MCF 10A (cell line): ENCODE results near the gene SENP6. TPM values are rescaled to one million over a fixed set of nuclear protein-coding genes. Genes with fewer than 3 reads are reported as not detected.
"Not testable (repeated sequence)": the region's sequence is repeated elsewhere in the genome, so short reads cannot be mapped to it uniquely, and the experiment has no call there.

Experiments used
- BruUV-seq: library from RNA; stranded (reverse); fragments of 400-500 nt; replicated peaks from 2 replicates; lab custom pipeline; 2021; lab: Mats Ljungman, UMichigan
- CTCF ChIA-PET: fragments of 300-600 bp; sonication (Branson Sonifier 250); formaldehyde crosslinking; extraction: SDS; loops from one replicate; lab custom pipeline; 2021; ENCODE audit warnings: antibody characterized with exemption, inconsistent platforms; lab: Yijun Ruan, JAX
- POLR2A ChIA-PET: fragments of 300-600, 350-650 bp; sonication (Branson Sonifier 250); formaldehyde crosslinking; extraction: SDS; loops from one replicate; lab custom pipeline; 2020; ENCODE audit warnings: antibody characterized with exemption, inconsistent platforms; lab: Yijun Ruan, JAX
- DNase-seq: peaks from one replicate; pipeline ENCODE4 v3.0.0-alpha.2; 2018; ENCODE audit not compliant: unreplicated experiment
- H3K27ac Mint-ChIP-seq: one replicate; pipeline ENCODE4 v1.8.0; 2022; ENCODE audit warnings: mild to moderate bottlenecking, low read depth, mixed read lengths; ENCODE audit not compliant: unreplicated experiment
- H3K27me3 Mint-ChIP-seq: one replicate; pipeline ENCODE4 v1.8.0; 2022; ENCODE audit warnings: mixed read lengths; ENCODE audit not compliant: insufficient read depth, unreplicated experiment
- H3K36me3 Mint-ChIP-seq: one replicate; pipeline ENCODE4 v1.8.0; 2022; ENCODE audit warnings: mild to moderate bottlenecking, moderate library complexity, mixed read lengths; ENCODE audit not compliant: insufficient read depth, unreplicated experiment
- H3K4me1 Mint-ChIP-seq: one replicate; pipeline ENCODE4 v1.8.0; 2022; ENCODE audit warnings: mixed read lengths; ENCODE audit not compliant: insufficient read depth, unreplicated experiment
- H3K4me3 Mint-ChIP-seq: one replicate; pipeline ENCODE4 v1.8.0; 2022; ENCODE audit warnings: mild to moderate bottlenecking, moderate library complexity, mixed read lengths; ENCODE audit not compliant: unreplicated experiment
- H3K9me3 Mint-ChIP-seq: one replicate; pipeline ENCODE4 v1.8.0; 2022; ENCODE audit warnings: mixed read lengths; ENCODE audit not compliant: unreplicated experiment
- CTCF ChIP-seq: fragments of 200-600 bp; IDR thresholded peaks from one replicate; pipeline ENCODE4 v1.8.0; 2022; ENCODE audit warnings: antibody characterized with exemption, mild to moderate bottlenecking; ENCODE audit not compliant: unreplicated experiment
- intact Hi-C: fragments of 100-400 bp; cut with micrococcal nuclease; formaldehyde crosslinking; loops from 2 replicates; pipeline ENCODE4 v1.14.1; 2022
- total RNA-seq: library from RNA; stranded (reverse); gene quantifications from 2 replicates; pipeline ENCODE4 v1.2.3, GENCODE V29; 2022

Gene SENP6
- total RNA-seq, 1 experiment from 2014 or later, result 101 TPM

- CTCF ChIA-PET, result interaction anchor here (1.3 kb wide), 1 partner anchor 38 kb away, joined by 3 read pairs; no protein-coding TSS in a partner anchor
- no peak for DNase-seq
- peaks cover 82% of the 10 kb centered on the region for H3K36me3 Mint-ChIP-seq
- H3K4me3 Mint-ChIP-seq, result no peak overlapping the region
- H3K9me3 Mint-ChIP-seq, result no peaks in the 10 kb centered on the region
- H3K4me1 Mint-ChIP-seq, result no peaks in the 10 kb centered on the region
- POLR2A ChIA-PET, result interaction anchor here (1.4 to 1.8 kb wide), 2 partner anchors 10 to 12 kb away, joined by 4 to 8 read pairs; no protein-coding TSS in a partner anchor
- no peak for TF ChIP-seq CTCF
- intact Hi-C loops, result no loop called here
- no peak overlapping the region for H3K27ac Mint-ChIP-seq
- no peaks in the 10 kb centered on the region for H3K27me3 Mint-ChIP-seq
- BruUV-seq, result no TSS peak
These were observed 109.5 kb downstream of the SENP6 start for GRCh38 chr6:75711173-75711572.

GRCh38 chr6:75719133-75719532, 117.5 kb downstream of the SENP6 start:
- POLR2A ChIA-PET, result no interaction called here
- TF ChIP-seq CTCF, result no peak
- peaks cover 36% of the 10 kb centered on the region for H3K36me3 Mint-ChIP-seq
- intact Hi-C loops, result no loop called here
- CTCF ChIA-PET, result no interaction called here
- no peaks in the 10 kb centered on the region for H3K27me3 Mint-ChIP-seq
- no peak overlapping the region for H3K4me3 Mint-ChIP-seq
- DNase-seq, result no peak
- H3K4me1 Mint-ChIP-seq, result no peaks in the 10 kb centered on the region
- H3K27ac Mint-ChIP-seq, result no peak overlapping the region
- no TSS peak for BruUV-seq
- no peaks in the 10 kb centered on the region for H3K9me3 Mint-ChIP-seq

GRCh38 chr6:75723382-75723781, 121.7 kb downstream of the SENP6 start:
- Mint-ChIP-seq H3K4me1 (no peaks in the 10 kb centered on the region), H3K36me3 (peaks cover 11% of the 10 kb centered on the region), H3K27ac (no peak overlapping the region), H3K4me3 (no peak overlapping the region), H3K9me3 (no peaks in the 10 kb centered on the region), H3K27me3 (no peaks in the 10 kb centered on the region)
- TF ChIP-seq CTCF, result no peak
- CTCF ChIA-PET, result interaction anchor here (0.6 kb wide), 1 partner anchor 1290 kb away, joined by 3 read pairs; no protein-coding TSS in a partner anchor
- DNase-seq, result no peak
- POLR2A ChIA-PET, result interaction anchor here (0.7 to 0.9 kb wide), 3 partner anchors 21 to 112 kb away, joined by 3 to 4 read pairs (median 3); no protein-coding TSS in a partner anchor
- intact Hi-C loops, result no loop called here
- BruUV-seq, result no TSS peak

GRCh38 chr6:75727206-75727605, 125.5 kb downstream of the SENP6 start:
- intact Hi-C loops, result no loop called here
- POLR2A ChIA-PET, result no interaction called here
- BruUV-seq, result no TSS peak
- Mint-ChIP-seq H3K27me3 (no peaks in the 10 kb centered on the region), H3K4me1 (no peaks in the 10 kb centered on the region), H3K36me3 (no peaks in the 10 kb centered on the region), H3K4me3 (no peak overlapping the region), H3K9me3 (no peaks in the 10 kb centered on the region), H3K27ac (no peak overlapping the region)
- TF ChIP-seq CTCF, result no peak
- no peak for DNase-seq
- CTCF ChIA-PET, result no interaction called here

GRCh38 chr6:75731029-75731428, 129.3 kb downstream of the SENP6 start:
- H3K27ac Mint-ChIP-seq, H3K4me3 Mint-ChIP-seq, H3K4me1 Mint-ChIP-seq, BruUV-seq, H3K27me3 Mint-ChIP-seq, CTCF ChIA-PET, intact Hi-C loops, H3K36me3 Mint-ChIP-seq, DNase-seq, H3K9me3 Mint-ChIP-seq: not testable (repeated sequence)
- POLR2A ChIA-PET, result interaction anchor here (0.6 kb wide), 1 partner anchor 414 kb away, joined by 4 read pairs; no protein-coding TSS in a partner anchor
